ENCODE data around the gene SLC35C1. TPM values are rescaled to one million over a fixed set of nuclear protein-coding genes. Genes with fewer than 3 reads are reported as not detected.

The SLC35C1 gene
- total and polyA plus RNA-seq, 2 of the 8 experiments (the other 6 are each of a cell fraction or from before 2014, with no cell fraction given) = 4.6 to 10.6 TPM

GRCh38 chr11:45818961-45819605 is 14.1 kb downstream of the SLC35C1 start (continued):
- TF ChIP-seq CTCF (IDR thresholded peaks at IDR 0.05; ENCODE audit: control extremely low read depth in 1 of 3, insufficient read depth in 1 of 3, low read depth in 1 of 3, low read length in 3 of 3) (no peak), CREB1 (IDR thresholded peaks at IDR 0.05) (no peak), ATF3 (IDR thresholded peaks at IDR 0.05; ENCODE audit: insufficient read depth, low read depth, low read length) (no peak), CTBP2 (IDR thresholded peaks at IDR 0.05; ENCODE audit: borderline replicate concordance, insufficient read depth, insufficient read length, low read length) (no peak), CHD1 (IDR thresholded peaks at IDR 0.05; ENCODE audit: low read depth, low read length) (no peak)

Measured in H1 (cell line).